Mesenchymal stem cell (in vitro differentiated cells and primary cell): Measurements from ENCODE around the gene ACTR5.

Experiments
- DNase-seq: peaks from one replicate; pipeline ENCODE4 v3.0.0-alpha.2; 2013
- H2AFZ ChIP-seq: one replicate; pipeline ENCODE4 v1.6.1; 2013; ENCODE audit warnings: low read depth, mild to moderate bottlenecking, control low read depth, inconsistent platforms, low read length, moderate library complexity
- H2AK5ac ChIP-seq: 2 replicates; pipeline ENCODE4 v1.6.1; 2013; ENCODE audit warnings: low read length, moderate library complexity, mild to moderate bottlenecking, inconsistent platforms; ENCODE audit not compliant: severe bottlenecking
- H2BK120ac ChIP-seq: one replicate; pipeline ENCODE4 v1.6.1; 2013; ENCODE audit warnings: low read depth, mild to moderate bottlenecking, inconsistent platforms, low read length, moderate library complexity
- H2BK12ac ChIP-seq, 2 experiments: one replicate each; pipeline ENCODE4 v1.6.1; 2013; ENCODE audit warnings: inconsistent platforms in 2 of 2, low read length in 2 of 2, mild to moderate bottlenecking in 2 of 2, moderate library complexity in 2 of 2, control low read depth in 1 of 2
- H2BK15ac ChIP-seq: one replicate; pipeline ENCODE4 v1.6.1; 2013; ENCODE audit warnings: mild to moderate bottlenecking, low read depth, inconsistent platforms; ENCODE audit not compliant: poor library complexity, severe bottlenecking
- H2BK5ac ChIP-seq: 2 replicates; pipeline ENCODE4 v1.6.1; 2013; ENCODE audit warnings: low read depth, mild to moderate bottlenecking, low read length, control low read depth, inconsistent platforms; ENCODE audit not compliant: poor library complexity, severe bottlenecking
- H3K14ac ChIP-seq, 2 experiments: one replicate each; pipeline ENCODE4 v1.6.1; 2013; ENCODE audit warnings: inconsistent platforms in 2 of 2, low read length in 2 of 2, control low read depth in 1 of 2, mild to moderate bottlenecking in 1 of 2, moderate library complexity in 1 of 2
- H3K18ac ChIP-seq, 2 experiments: one replicate each; pipeline ENCODE4 v1.6.1; 2013; ENCODE audit warnings: inconsistent platforms in 2 of 2, low read length in 2 of 2, control low read depth in 1 of 2, low read depth in 1 of 2, mild to moderate bottlenecking in 1 of 2
- H3K23ac ChIP-seq, 2 experiments: one replicate each; pipeline ENCODE4 v1.6.1; 2013; ENCODE audit warnings: inconsistent platforms in 2 of 2, low read length in 2 of 2, mild to moderate bottlenecking in 2 of 2, moderate library complexity in 2 of 2, control low read depth in 1 of 2
- H3K27ac ChIP-seq: 2 replicates; pipeline ENCODE4 v1.5.1; 2013; ENCODE audit warnings: mild to moderate bottlenecking, moderate library complexity, low read length, control low read depth, inconsistent platforms; ENCODE audit not compliant: poor library complexity, severe bottlenecking
- H3K27me3 ChIP-seq, 2 experiments: 2 replicates each; pipeline versions ENCODE4 v1.6.1 to v1.7.0; 2013; ENCODE audit warnings: low read length in 2 of 2, mild to moderate bottlenecking in 2 of 2, moderate library complexity in 2 of 2, control low read depth in 1 of 2, inconsistent platforms in 1 of 2; ENCODE audit not compliant: control insufficient read depth in 1 of 2, insufficient read depth in 1 of 2
- H3K36me3 ChIP-seq, 2 experiments: 2 replicates each; pipeline versions ENCODE4 v1.6.1 to v1.7.0; 2013; ENCODE audit warnings: low read length in 2 of 2, control low read depth in 1 of 2, inconsistent platforms in 1 of 2, low read depth in 1 of 2, mild to moderate bottlenecking in 1 of 2; ENCODE audit not compliant: insufficient read depth in 2 of 2, control insufficient read depth in 1 of 2
- H3K4ac ChIP-seq, 2 experiments: one replicate each; pipeline ENCODE4 v1.6.1; 2013; ENCODE audit warnings: inconsistent platforms in 2 of 2, low read length in 2 of 2, mild to moderate bottlenecking in 2 of 2, moderate library complexity in 2 of 2, control low read depth in 1 of 2, low read depth in 1 of 2
- H3K4me1 ChIP-seq: 2 replicates; pipeline ENCODE4 v1.6.1; 2013; ENCODE audit warnings: low read depth, low read length, control low read depth; ENCODE audit not compliant: control insufficient read depth, insufficient read depth
- H3K4me2 ChIP-seq: 2 replicates; pipeline ENCODE4 v1.6.1; 2013; ENCODE audit warnings: low read length, mild to moderate bottlenecking, inconsistent platforms; ENCODE audit not compliant: poor library complexity, severe bottlenecking
- H3K4me3 ChIP-seq, 2 experiments: 2 replicates each; pipeline versions ENCODE4 v1.5.1 to v1.7.0; 2013; ENCODE audit warnings: low read length in 2 of 2, mild to moderate bottlenecking in 2 of 2, control low read depth in 1 of 2, low read depth in 1 of 2; ENCODE audit not compliant: insufficient read depth in 1 of 2
- H3K79me1 ChIP-seq: replicated peaks from 2 replicates; pipeline ENCODE4 v1.6.1; 2013; ENCODE audit warnings: mild to moderate bottlenecking, control low read depth, low read length, inconsistent platforms; ENCODE audit not compliant: poor library complexity, severe bottlenecking
- H3K9ac ChIP-seq: 2 replicates; pipeline ENCODE4 v1.7.0; 2013; ENCODE audit warnings: mild to moderate bottlenecking, low read length, moderate library complexity
- H3K9me3 ChIP-seq: 2 replicates; pipeline ENCODE4 v1.7.0; 2013; ENCODE audit warnings: mild to moderate bottlenecking, low read length; ENCODE audit not compliant: control insufficient read depth
- H4K8ac ChIP-seq: one replicate; pipeline ENCODE4 v1.6.1; 2013; ENCODE audit warnings: inconsistent platforms, mild to moderate bottlenecking, low read length, moderate library complexity
- H4K91ac ChIP-seq: one replicate; pipeline ENCODE4 v1.6.1; 2013; ENCODE audit warnings: mild to moderate bottlenecking, low read length, inconsistent platforms
- WGBS: methylation state at CpG from one replicate; pipeline ENCODE4 v1.1.7; 2013; ENCODE audit warnings: mixed read lengths; 5-methylcytosine and 5-hydroxymethylcytosine counted together

ACTR5 gene

GRCh38 chr20:38760978-38761377 lies 12.7 kb downstream of the ACTR5 start:
- Histone ChIP-seq H3K4me1 (peaks cover 4% of the 10 kb centered on the region), H4K91ac (no peak overlapping the region), H2BK120ac (no peak overlapping the region), H3K23ac (no peak overlapping the region), H3K4me3 (no peak overlapping the region), H2AK5ac (no peak overlapping the region), H3K79me1 (peaks cover 4% of the 10 kb centered on the region), H2AFZ (no peak overlapping the region), H3K36me3 (peaks cover 29 to 81% of the 10 kb centered on the region in 2 experiments), H3K27ac (no peak overlapping the region), H2BK15ac (no peak overlapping the region), H3K18ac (no peak overlapping the region), H3K4me2 (no peak overlapping the region), H2BK5ac (no peak overlapping the region), H3K9ac (no peak overlapping the region), H3K14ac (no peak overlapping the region), H3K27me3 (no peaks in the 10 kb centered on the region), H4K8ac (no peak overlapping the region), H2BK12ac (no peak overlapping the region), H3K9me3 (no peaks in the 10 kb centered on the region), H3K4ac (no peak overlapping the region)
- WGBS: 97% methylated on average over 4 of the region's 4 CpGs
- DNase-seq: no peak

- Histone ChIP-seq H2BK5ac (no peak overlapping the region), H4K91ac (no peak overlapping the region), H3K36me3 (peaks cover 24 to 82% of the 10 kb centered on the region in 2 experiments)
These were observed 13.9 kb downstream of the ACTR5 start for GRCh38 chr20:38762174-38762573.

GRCh38 chr20:38763616-38764015 lies 15.4 kb downstream of the ACTR5 start:
- no peak overlapping the region for H3K4ac ChIP-seq
- H2BK5ac ChIP-seq: no peak overlapping the region
- no peak overlapping the region for H3K9ac ChIP-seq
- 78% methylated on average over 1 of the region's 1 CpG for WGBS
- no peak overlapping the region for H3K27ac ChIP-seq
- H3K9me3 ChIP-seq: no peaks in the 10 kb centered on the region
- H3K14ac ChIP-seq: no peak overlapping the region
- no peak overlapping the region for H4K91ac ChIP-seq
- H2BK15ac ChIP-seq: no peak overlapping the region
- no peak overlapping the region for H2BK12ac ChIP-seq
- no peak overlapping the region for H2AK5ac ChIP-seq
- H3K4me1 ChIP-seq: peaks cover 4% of the 10 kb centered on the region
- peaks cover 4% of the 10 kb centered on the region for H3K79me1 ChIP-seq
- H3K27me3 ChIP-seq: no peaks in the 10 kb centered on the region
- no peak overlapping the region for H3K23ac ChIP-seq
- H3K4me2 ChIP-seq: no peak overlapping the region
- no peak overlapping the region for H4K8ac ChIP-seq
- no peak overlapping the region for H3K4me3 ChIP-seq
- H2BK120ac ChIP-seq: no peak overlapping the region
- DNase-seq: no peak
- H3K36me3 ChIP-seq: peaks cover 30 to 85% of the 10 kb centered on the region in 2 experiments
- no peak overlapping the region for H2AFZ ChIP-seq
- H3K18ac ChIP-seq: no peak overlapping the region

More at GRCh38 chr20:38762174-38762573, 13.9 kb downstream of the ACTR5 start:
- peaks cover 4% of the 10 kb centered on the region for H3K79me1 ChIP-seq
- no peaks in the 10 kb centered on the region for H3K27me3 ChIP-seq
- H3K18ac ChIP-seq: no peak overlapping the region
- no peak overlapping the region for H3K9ac ChIP-seq
- H2AFZ ChIP-seq: no peak overlapping the region
- no peak overlapping the region for H3K4me3 ChIP-seq
- no peak overlapping the region for H2BK12ac ChIP-seq
- no peak for DNase-seq
- no peak overlapping the region for H3K4ac ChIP-seq
- H2BK15ac ChIP-seq: no peak overlapping the region
- no peak overlapping the region for H2BK120ac ChIP-seq
- no peak overlapping the region for H3K14ac ChIP-seq
- H3K4me1 ChIP-seq: peaks cover 4% of the 10 kb centered on the region
- H3K27ac ChIP-seq: no peak overlapping the region
- H4K8ac ChIP-seq: no peak overlapping the region
- H2AK5ac ChIP-seq: no peak overlapping the region
- no peak overlapping the region for H3K23ac ChIP-seq
- H3K9me3 ChIP-seq: no peaks in the 10 kb centered on the region
- H3K4me2 ChIP-seq: no peak overlapping the region

GRCh38 chr20:38764567-38765318 lies 16.5 kb downstream of the ACTR5 start:
- no peak overlapping the region for H3K4me3 ChIP-seq
- no peak overlapping the region for H2BK12ac ChIP-seq
- peaks cover 4% of the 10 kb centered on the region for H3K4me1 ChIP-seq
- H3K23ac ChIP-seq: no peak overlapping the region
- WGBS: 59% methylated on average over 11 of the region's 11 CpGs
- no peaks in the 10 kb centered on the region for H3K27me3 ChIP-seq
- no peak overlapping the region for H2AK5ac ChIP-seq
- no peak overlapping the region for H3K27ac ChIP-seq
- H3K9ac ChIP-seq: peak overlapping the region; percentile 46
- H2BK120ac ChIP-seq: no peak overlapping the region
- no peak overlapping the region for H2AFZ ChIP-seq
- no peak overlapping the region for H4K91ac ChIP-seq
- H3K36me3 ChIP-seq: peaks cover 30 to 81% of the 10 kb centered on the region in 2 experiments
- H2BK15ac ChIP-seq: no peak overlapping the region
- no peak overlapping the region for H3K18ac ChIP-seq
- no peak overlapping the region for H3K4ac ChIP-seq
- DNase-seq: peak; percentile 83
- H2BK5ac ChIP-seq: no peak overlapping the region
- H3K79me1 ChIP-seq: peaks cover 7% of the 10 kb centered on the region
- no peak overlapping the region for H4K8ac ChIP-seq
- H3K9me3 ChIP-seq: no peaks in the 10 kb centered on the region
- H3K14ac ChIP-seq: no peak overlapping the region
- H3K4me2 ChIP-seq: peak overlapping the region; percentile 16
